SK-N-SH (cell line): ENCODE measurements around the gene TUBGCP2.

Source experiments
- EP300 ChIP-seq, 2 experiments: IDR thresholded peaks; 2 replicates each; pipeline versions ENCODE4 v1.4.0 to v1.6.1; 2012; ENCODE audit warnings: borderline replicate concordance in 1 of 2, low read depth in 1 of 2, low read length in 1 of 2
- EZH2phosphoT487 ChIP-seq: fragments of 200-600 bp; sonication (generic); IDR thresholded peaks from 2 replicates; pipeline ENCODE4 v1.6.1; 2017; ENCODE audit warnings: low read depth, mixed run types, mild to moderate bottlenecking, antibody characterized with exemption, moderate library complexity, borderline replicate concordance
- GABPA ChIP-seq: IDR thresholded peaks from 2 replicates; pipeline ENCODE4 v1.4.0; 2012; ENCODE audit warnings: low read depth, mild to moderate bottlenecking
- JUND ChIP-seq: IDR thresholded peaks from 2 replicates; pipeline ENCODE4 v1.4.0; 2012
- MXI1 ChIP-seq: IDR thresholded peaks from 2 replicates; pipeline ENCODE4 v1.6.1; 2012; ENCODE audit warnings: mild to moderate bottlenecking, low read depth, low read length, improper control_type of control experiment
- NRF1 ChIP-seq: IDR thresholded peaks from 2 replicates; pipeline ENCODE4 v1.6.1; 2012; ENCODE audit warnings: low read depth, mild to moderate bottlenecking, low read length
- POLR2AphosphoS5 ChIP-seq: IDR thresholded peaks from 2 replicates; pipeline ENCODE4 v1.6.1; 2012; ENCODE audit warnings: low read depth, low read length
- RCOR1 ChIP-seq: fragments of 150-350 bp; IDR thresholded peaks from 2 replicates; pipeline ENCODE4 v1.6.1; 2017; ENCODE audit warnings: antibody characterized with exemption, low read length
- RFX5 ChIP-seq: IDR thresholded peaks from 2 replicates; pipeline ENCODE4 v1.6.1; 2012; ENCODE audit warnings: mild to moderate bottlenecking, improper control_type of control experiment, low read length
- TAF1 ChIP-seq: IDR thresholded peaks from 2 replicates; pipeline ENCODE4 v1.6.1; 2012; ENCODE audit warnings: low read depth, mild to moderate bottlenecking, low read length, moderate library complexity, borderline replicate concordance
- ZBTB33 ChIP-seq: IDR thresholded peaks from 2 replicates; pipeline ENCODE4 v1.4.0; 2012; ENCODE audit warnings: low read depth, borderline replicate concordance
- TF ChIP-seq, protein P1 (sequence below): fragments of 200-600 bp; sonication (generic); IDR thresholded peaks from 2 replicates; pipeline ENCODE4 v1.6.1; 2017; ENCODE audit warnings: antibody characterized with exemption, mild to moderate bottlenecking, moderate library complexity
- TF ChIP-seq, protein P2 (sequence below): fragments of 150-350 bp; IDR thresholded peaks from 2 replicates; pipeline ENCODE4 v1.6.1; 2017; ENCODE audit warnings: antibody characterized with exemption, low read length, low read depth, borderline replicate concordance
- TF ChIP-seq, protein P3 (sequence below): IDR thresholded peaks from 2 replicates; pipeline ENCODE4 v1.6.1; 2012; ENCODE audit warnings: mild to moderate bottlenecking, low read depth, low read length, moderate library complexity

DNA sequence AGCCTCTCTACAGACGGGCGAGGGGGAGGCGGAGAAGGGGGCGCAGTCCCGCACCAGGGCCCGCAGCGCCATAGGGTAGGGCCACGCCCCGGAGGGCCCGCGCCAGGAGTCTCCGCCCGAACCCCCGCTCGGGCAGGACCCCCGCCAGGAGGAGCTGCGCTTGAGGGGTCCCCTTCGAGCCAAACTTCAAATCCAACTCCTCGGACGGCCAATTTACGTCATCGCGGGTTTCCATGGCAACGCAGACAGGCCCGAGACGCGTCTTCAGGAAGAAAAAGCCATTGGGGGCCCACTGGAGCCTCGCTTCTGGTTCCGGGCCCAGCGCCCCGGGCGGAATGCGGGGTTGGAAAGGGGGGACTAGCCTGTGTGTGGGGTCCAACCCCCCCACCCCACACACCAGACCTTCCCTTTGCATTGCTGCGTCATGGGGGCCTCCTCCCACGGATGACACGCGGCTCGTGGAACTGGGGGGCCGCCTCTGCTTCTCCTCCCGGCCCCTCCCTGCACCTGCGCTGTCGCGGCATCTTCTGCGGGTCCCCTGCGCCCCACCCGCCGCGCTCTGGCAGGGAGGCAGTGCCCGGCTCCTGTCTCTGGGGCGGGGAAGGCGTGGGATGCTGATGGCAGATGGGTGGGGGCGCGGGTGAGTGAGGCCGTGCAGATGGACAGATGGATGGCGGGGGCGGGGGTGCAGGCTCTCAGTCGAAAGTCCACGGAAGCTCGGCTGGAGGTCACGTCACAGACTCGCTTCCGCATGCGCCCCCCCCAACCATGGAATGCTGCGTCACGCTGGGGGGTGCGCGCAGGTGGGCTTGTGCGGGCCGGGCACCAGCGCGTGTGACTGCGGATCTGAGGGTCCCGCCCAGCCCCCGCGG, 26.8 kb upstream of the TUBGCP2 start:
- TF ChIP-seq, protein P1, sequence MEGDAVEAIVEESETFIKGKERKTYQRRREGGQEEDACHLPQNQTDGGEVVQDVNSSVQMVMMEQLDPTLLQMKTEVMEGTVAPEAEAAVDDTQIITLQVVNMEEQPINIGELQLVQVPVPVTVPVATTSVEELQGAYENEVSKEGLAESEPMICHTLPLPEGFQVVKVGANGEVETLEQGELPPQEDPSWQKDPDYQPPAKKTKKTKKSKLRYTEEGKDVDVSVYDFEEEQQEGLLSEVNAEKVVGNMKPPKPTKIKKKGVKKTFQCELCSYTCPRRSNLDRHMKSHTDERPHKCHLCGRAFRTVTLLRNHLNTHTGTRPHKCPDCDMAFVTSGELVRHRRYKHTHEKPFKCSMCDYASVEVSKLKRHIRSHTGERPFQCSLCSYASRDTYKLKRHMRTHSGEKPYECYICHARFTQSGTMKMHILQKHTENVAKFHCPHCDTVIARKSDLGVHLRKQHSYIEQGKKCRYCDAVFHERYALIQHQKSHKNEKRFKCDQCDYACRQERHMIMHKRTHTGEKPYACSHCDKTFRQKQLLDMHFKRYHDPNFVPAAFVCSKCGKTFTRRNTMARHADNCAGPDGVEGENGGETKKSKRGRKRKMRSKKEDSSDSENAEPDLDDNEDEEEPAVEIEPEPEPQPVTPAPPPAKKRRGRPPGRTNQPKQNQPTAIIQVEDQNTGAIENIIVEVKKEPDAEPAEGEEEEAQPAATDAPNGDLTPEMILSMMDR, result no peak
- TF ChIP-seq MXI1, result no peak
- no peak for TF ChIP-seq POLR2AphosphoS5
- no peak for TF ChIP-seq RCOR1
- TF ChIP-seq NRF1, result no peak
- no peak for TF ChIP-seq JUND
- TF ChIP-seq TAF1, result no peak
- TF ChIP-seq GABPA, result no peak
- TF ChIP-seq, protein P2, sequence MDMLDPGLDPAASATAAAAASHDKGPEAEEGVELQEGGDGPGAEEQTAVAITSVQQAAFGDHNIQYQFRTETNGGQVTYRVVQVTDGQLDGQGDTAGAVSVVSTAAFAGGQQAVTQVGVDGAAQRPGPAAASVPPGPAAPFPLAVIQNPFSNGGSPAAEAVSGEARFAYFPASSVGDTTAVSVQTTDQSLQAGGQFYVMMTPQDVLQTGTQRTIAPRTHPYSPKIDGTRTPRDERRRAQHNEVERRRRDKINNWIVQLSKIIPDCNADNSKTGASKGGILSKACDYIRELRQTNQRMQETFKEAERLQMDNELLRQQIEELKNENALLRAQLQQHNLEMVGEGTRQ, result no peak
- no peak for TF ChIP-seq EZH2phosphoT487
- TF ChIP-seq ZBTB33, result no peak
- TF ChIP-seq, protein P3, sequence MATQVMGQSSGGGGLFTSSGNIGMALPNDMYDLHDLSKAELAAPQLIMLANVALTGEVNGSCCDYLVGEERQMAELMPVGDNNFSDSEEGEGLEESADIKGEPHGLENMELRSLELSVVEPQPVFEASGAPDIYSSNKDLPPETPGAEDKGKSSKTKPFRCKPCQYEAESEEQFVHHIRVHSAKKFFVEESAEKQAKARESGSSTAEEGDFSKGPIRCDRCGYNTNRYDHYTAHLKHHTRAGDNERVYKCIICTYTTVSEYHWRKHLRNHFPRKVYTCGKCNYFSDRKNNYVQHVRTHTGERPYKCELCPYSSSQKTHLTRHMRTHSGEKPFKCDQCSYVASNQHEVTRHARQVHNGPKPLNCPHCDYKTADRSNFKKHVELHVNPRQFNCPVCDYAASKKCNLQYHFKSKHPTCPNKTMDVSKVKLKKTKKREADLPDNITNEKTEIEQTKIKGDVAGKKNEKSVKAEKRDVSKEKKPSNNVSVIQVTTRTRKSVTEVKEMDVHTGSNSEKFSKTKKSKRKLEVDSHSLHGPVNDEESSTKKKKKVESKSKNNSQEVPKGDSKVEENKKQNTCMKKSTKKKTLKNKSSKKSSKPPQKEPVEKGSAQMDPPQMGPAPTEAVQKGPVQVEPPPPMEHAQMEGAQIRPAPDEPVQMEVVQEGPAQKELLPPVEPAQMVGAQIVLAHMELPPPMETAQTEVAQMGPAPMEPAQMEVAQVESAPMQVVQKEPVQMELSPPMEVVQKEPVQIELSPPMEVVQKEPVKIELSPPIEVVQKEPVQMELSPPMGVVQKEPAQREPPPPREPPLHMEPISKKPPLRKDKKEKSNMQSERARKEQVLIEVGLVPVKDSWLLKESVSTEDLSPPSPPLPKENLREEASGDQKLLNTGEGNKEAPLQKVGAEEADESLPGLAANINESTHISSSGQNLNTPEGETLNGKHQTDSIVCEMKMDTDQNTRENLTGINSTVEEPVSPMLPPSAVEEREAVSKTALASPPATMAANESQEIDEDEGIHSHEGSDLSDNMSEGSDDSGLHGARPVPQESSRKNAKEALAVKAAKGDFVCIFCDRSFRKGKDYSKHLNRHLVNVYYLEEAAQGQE, result no peak
- TF ChIP-seq RFX5, result no peak
- TF ChIP-seq EP300 (IDR thresholded peaks at IDR 0.05; ENCODE audit: borderline replicate concordance in 1 of 2, low read depth in 1 of 2, low read length in 1 of 2), result no peak
